ENCODE data around the gene EPAS1. TPM values are rescaled to one million over a fixed set of nuclear protein-coding genes. Genes with fewer than 3 reads are reported as not detected.

EPAS1 gene
- total RNA-seq, 2 donors from 2014 or later, result 517 to 667 TPM

DNA sequence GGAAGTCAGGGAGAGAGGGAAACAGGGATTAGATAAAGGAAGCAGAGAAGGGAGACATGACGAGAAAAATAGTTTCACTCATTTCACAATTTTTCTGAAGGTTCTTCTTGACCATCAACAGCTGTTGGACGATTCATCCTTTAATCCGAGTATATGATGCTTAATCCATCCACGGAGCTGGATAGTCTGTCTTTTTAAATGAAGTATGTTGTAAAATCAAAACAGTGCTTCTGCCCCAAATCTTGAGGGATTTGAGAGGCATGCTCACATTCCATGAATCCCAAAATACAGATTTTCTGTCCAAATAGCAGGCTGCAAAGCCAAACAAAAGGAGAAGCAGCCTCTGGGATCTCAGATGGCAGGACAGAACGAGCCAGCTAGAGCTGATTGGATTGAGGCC is 47.5 kb downstream of the EPAS1 start:
- Histone ChIP-seq H3K4me3 (no peak overlapping the region), H3K4me1 (ENCODE audit: control insufficient read depth in 1 of 2, low read depth in 2 of 2) (peaks cover 35 to 78% of the 10 kb centered on the region in 2 donors), H3K27ac (peak overlapping the region in 1 of 2 donors; percentile 5), H3K9me3 (no peaks in the 10 kb centered on the region), H3K27me3 (replicated peaks; ENCODE audit: insufficient read depth) (no peaks in the 10 kb centered on the region), H3K36me3 (peaks cover 3% of the 10 kb centered on the region)
- DNase-seq (ENCODE audit: low spot score) (no peak), ATAC-seq (ENCODE audit: insufficient number of reproducible peaks, low FRiP score, low read depth) (no peak)
- TF ChIP-seq, protein P1, sequence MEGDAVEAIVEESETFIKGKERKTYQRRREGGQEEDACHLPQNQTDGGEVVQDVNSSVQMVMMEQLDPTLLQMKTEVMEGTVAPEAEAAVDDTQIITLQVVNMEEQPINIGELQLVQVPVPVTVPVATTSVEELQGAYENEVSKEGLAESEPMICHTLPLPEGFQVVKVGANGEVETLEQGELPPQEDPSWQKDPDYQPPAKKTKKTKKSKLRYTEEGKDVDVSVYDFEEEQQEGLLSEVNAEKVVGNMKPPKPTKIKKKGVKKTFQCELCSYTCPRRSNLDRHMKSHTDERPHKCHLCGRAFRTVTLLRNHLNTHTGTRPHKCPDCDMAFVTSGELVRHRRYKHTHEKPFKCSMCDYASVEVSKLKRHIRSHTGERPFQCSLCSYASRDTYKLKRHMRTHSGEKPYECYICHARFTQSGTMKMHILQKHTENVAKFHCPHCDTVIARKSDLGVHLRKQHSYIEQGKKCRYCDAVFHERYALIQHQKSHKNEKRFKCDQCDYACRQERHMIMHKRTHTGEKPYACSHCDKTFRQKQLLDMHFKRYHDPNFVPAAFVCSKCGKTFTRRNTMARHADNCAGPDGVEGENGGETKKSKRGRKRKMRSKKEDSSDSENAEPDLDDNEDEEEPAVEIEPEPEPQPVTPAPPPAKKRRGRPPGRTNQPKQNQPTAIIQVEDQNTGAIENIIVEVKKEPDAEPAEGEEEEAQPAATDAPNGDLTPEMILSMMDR (IDR thresholded peaks at IDR 0.05), result no peak

DNA sequence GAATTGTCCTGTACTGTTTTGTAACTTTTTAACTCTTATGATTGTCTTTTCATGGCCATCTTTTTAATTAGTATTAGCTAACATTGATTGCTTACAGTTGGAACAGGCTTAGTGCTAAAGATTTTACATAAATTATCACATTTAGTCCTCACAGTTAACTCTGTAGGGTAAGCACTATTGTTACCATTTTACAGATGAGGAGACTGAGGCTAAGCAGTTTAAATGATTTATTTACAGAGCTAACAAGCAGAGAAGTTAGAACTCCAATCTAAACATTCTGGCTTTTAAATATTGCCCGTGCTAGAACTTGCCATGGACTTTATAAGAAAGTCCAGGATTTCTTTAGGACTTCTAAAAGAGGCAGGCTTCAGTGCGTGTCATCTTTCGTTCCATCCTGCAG is 48.6 kb downstream of the EPAS1 start:
- Histone ChIP-seq H3K36me3 (peaks cover 3% of the 10 kb centered on the region), H3K27ac (no peak overlapping the region), H3K4me3 (no peak overlapping the region), H3K27me3 (replicated peaks; ENCODE audit: insufficient read depth) (no peaks in the 10 kb centered on the region), H3K9me3 (no peaks in the 10 kb centered on the region), H3K4me1 (ENCODE audit: control insufficient read depth in 1 of 2, low read depth in 2 of 2) (peaks cover 31 to 67% of the 10 kb centered on the region in 2 donors)
- DNase-seq (ENCODE audit: low spot score) (no peak), ATAC-seq (ENCODE audit: insufficient number of reproducible peaks, low FRiP score, low read depth) (no peak)
- TF ChIP-seq, protein P1 (IDR thresholded peaks at IDR 0.05), result no peak

DNA sequence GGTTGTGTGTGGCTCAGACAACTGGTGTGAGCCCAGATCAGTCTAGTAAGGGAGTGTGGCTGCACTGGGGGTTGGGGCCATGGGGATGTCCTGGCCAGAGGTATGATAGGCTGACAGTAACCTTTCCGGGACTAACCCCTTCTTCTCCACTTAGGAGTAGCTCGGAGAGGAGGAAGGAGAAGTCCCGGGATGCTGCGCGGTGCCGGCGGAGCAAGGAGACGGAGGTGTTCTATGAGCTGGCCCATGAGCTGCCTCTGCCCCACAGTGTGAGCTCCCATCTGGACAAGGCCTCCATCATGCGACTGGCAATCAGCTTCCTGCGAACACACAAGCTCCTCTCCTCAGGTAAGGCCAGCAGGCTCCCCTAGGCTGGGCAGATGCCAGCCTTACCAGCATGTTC is 49.5 kb downstream of the EPAS1 start:
- H3K27me3 ChIP-seq (replicated peaks; ENCODE audit: insufficient read depth), result no peaks in the 10 kb centered on the region
- TF ChIP-seq, protein P1 (IDR thresholded peaks at IDR 0.05), result no peak
- peaks cover 3% of the 10 kb centered on the region for H3K36me3 ChIP-seq
- DNase-seq (ENCODE audit: low spot score) (no peak), ATAC-seq (ENCODE audit: insufficient number of reproducible peaks, low FRiP score, low read depth) (no peak)
- no peaks in the 10 kb centered on the region for H3K9me3 ChIP-seq
- peaks cover 26 to 66% of the 10 kb centered on the region in 2 donors for H3K4me1 ChIP-seq (ENCODE audit: control insufficient read depth in 1 of 2, low read depth in 2 of 2)
- H3K4me3 ChIP-seq, result no peak overlapping the region
- H3K27ac ChIP-seq, result no peak overlapping the region

DNA sequence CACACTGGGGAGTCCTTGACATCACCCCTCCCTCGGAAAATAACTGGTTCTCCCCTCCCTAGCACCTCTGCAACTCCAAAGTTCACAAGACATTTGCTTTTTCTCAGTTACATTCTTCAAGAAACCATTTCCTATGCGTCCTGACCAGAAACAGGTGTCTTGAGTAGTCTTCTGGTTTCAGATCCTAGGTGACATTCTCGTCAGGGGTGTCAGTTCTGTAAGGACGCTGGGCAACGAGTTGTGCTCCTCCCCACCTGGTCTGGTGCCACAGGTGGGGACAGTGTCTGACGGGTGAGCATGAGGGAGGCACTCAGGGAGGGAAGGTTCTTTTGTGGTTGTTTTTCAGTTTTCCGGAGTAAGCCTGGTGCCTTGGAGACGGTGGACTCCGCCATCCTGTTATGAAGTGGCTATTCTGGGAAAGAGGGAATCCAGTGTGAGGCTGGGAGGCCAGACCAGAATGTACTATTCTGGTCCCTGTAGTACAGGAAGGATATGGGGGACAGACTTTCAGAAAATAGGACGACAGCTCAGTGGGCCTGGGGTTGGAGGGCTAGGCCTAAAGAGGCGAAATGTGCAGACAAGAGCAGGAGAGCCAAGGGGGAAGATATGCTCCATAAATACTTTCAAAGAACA is 50.6 kb downstream of the EPAS1 start:
- Histone ChIP-seq H3K4me1 (ENCODE audit: control insufficient read depth in 1 of 2, low read depth in 2 of 2) (peaks cover 26 to 65% of the 10 kb centered on the region in 2 donors), H3K27me3 (replicated peaks; ENCODE audit: insufficient read depth) (no peaks in the 10 kb centered on the region), H3K36me3 (peaks cover 3% of the 10 kb centered on the region), H3K9me3 (no peaks in the 10 kb centered on the region), H3K27ac (no peak overlapping the region), H3K4me3 (no peak overlapping the region)
- TF ChIP-seq, protein P1 (IDR thresholded peaks at IDR 0.05), result no peak
- ATAC-seq (ENCODE audit: insufficient number of reproducible peaks, low FRiP score, low read depth), result no peak
- DNase-seq (ENCODE audit: low spot score), result no peak

GRCh38 chr2:46349115-46349547 is 51.9 kb downstream of the EPAS1 start:
- TF ChIP-seq, protein P1 (IDR thresholded peaks at IDR 0.05), result no peak
- H3K4me3 ChIP-seq, result no peak overlapping the region
- ATAC-seq (ENCODE audit: insufficient number of reproducible peaks, low FRiP score, low read depth), result no peak
- peaks cover 21 to 56% of the 10 kb centered on the region in 2 donors for H3K4me1 ChIP-seq (ENCODE audit: control insufficient read depth in 1 of 2, low read depth in 2 of 2)
- H3K27me3 ChIP-seq (replicated peaks; ENCODE audit: insufficient read depth), result no peaks in the 10 kb centered on the region
- no peaks in the 10 kb centered on the region for H3K9me3 ChIP-seq
- peaks cover 4% of the 10 kb centered on the region for H3K36me3 ChIP-seq
- no peak for DNase-seq (ENCODE audit: low spot score)
- H3K27ac ChIP-seq, result no peak overlapping the region

All from thoracic aorta (tissue), 2 donors.